Measurements from ENCODE around the gene PIR. TPM values are rescaled to one million over a fixed set of nuclear protein-coding genes. Genes with fewer than 3 reads are reported as not detected.

The PIR gene
- total and polyA plus RNA-seq, 3 experiments from 2014 or later: 0.22 to 2.6 (median 1.9) TPM

- no peaks in the 10 kb centered on the region for H3K4me1 Mint-ChIP-seq
- no peaks in the 10 kb centered on the region for H3K36me3 Mint-ChIP-seq
- Histone ChIP-seq H3K4me3 (ENCODE audit: low read length) (no peak overlapping the region), H3K27ac (ENCODE audit: low read depth, low read length) (no peak overlapping the region), H3K9me3 (ENCODE audit: low read length) (no peaks in the 10 kb centered on the region), H3K36me3 (ENCODE audit: insufficient read depth, low read length) (no peaks in the 10 kb centered on the region), H3K4me1 (ENCODE audit: insufficient read depth, low read length) (no peaks in the 10 kb centered on the region), H3K27me3 (ENCODE audit: insufficient read depth, low read length, poor library complexity, severe bottlenecking) (no peaks in the 10 kb centered on the region)
- ChIA-PET POLR2A (no interaction called here), CTCF (no interaction called here)
- H3K27me3 Mint-ChIP-seq: peaks cover 3 to 12% of the 10 kb centered on the region in 2 donors
- H3K27ac Mint-ChIP-seq: no peak overlapping the region
- DNase-seq: no peak
- no peaks in the 10 kb centered on the region for H3K9me3 Mint-ChIP-seq
- no peak overlapping the region for H3K4me3 Mint-ChIP-seq
These were observed 21.1 kb upstream of the PIR start for GRCh38 chrX:15514279-15514678.

- Mint-ChIP-seq H3K27me3 (peaks cover 3 to 12% of the 10 kb centered on the region in 2 donors), H3K27ac (no peak overlapping the region), H3K4me1 (no peaks in the 10 kb centered on the region), H3K9me3 (no peaks in the 10 kb centered on the region), H3K4me3 (no peak overlapping the region), H3K36me3 (no peaks in the 10 kb centered on the region)
- H3K4me3 ChIP-seq (ENCODE audit: low read length): no peak overlapping the region
- ChIA-PET POLR2A (no interaction called here), CTCF (no interaction called here)
- no peak overlapping the region for H3K27ac ChIP-seq (ENCODE audit: low read depth, low read length)
- no peaks in the 10 kb centered on the region for H3K27me3 ChIP-seq (ENCODE audit: insufficient read depth, low read length, poor library complexity, severe bottlenecking)
- DNase-seq: no peak
- no peaks in the 10 kb centered on the region for H3K4me1 ChIP-seq (ENCODE audit: insufficient read depth, low read length)
- H3K9me3 ChIP-seq (ENCODE audit: low read length): no peaks in the 10 kb centered on the region
- no peaks in the 10 kb centered on the region for H3K36me3 ChIP-seq (ENCODE audit: insufficient read depth, low read length)
These were observed 19.4 kb upstream of the PIR start for GRCh38 chrX:15512401-15512965.

- Histone ChIP-seq H3K4me1 (ENCODE audit: insufficient read depth, low read length) (no peaks in the 10 kb centered on the region), H3K27me3 (ENCODE audit: insufficient read depth, low read length, poor library complexity, severe bottlenecking) (no peaks in the 10 kb centered on the region), H3K9me3 (ENCODE audit: low read length) (no peaks in the 10 kb centered on the region), H3K27ac (ENCODE audit: low read depth, low read length) (no peak overlapping the region), H3K36me3 (ENCODE audit: insufficient read depth, low read length) (no peaks in the 10 kb centered on the region), H3K4me3 (ENCODE audit: low read length) (no peak overlapping the region)
- no peak for DNase-seq
- Mint-ChIP-seq H3K4me3 (no peak overlapping the region), H3K27ac (peak overlapping the region in 1 of 8 donors; percentile 11), H3K9me3 (no peaks in the 10 kb centered on the region), H3K36me3 (no peaks in the 10 kb centered on the region), H3K4me1 (no peaks in the 10 kb centered on the region), H3K27me3 (peaks cover 3 to 16% of the 10 kb centered on the region in 2 donors)
- ChIA-PET POLR2A (no interaction called here), CTCF (no interaction called here)
These were observed 18.4 kb upstream of the PIR start for GRCh38 chrX:15511563-15511962.

- Mint-ChIP-seq H3K4me1 (no peaks in the 10 kb centered on the region), H3K36me3 (no peaks in the 10 kb centered on the region), H3K9me3 (no peaks in the 10 kb centered on the region), H3K4me3 (no peak overlapping the region), H3K27me3 (peaks cover 9 to 20% of the 10 kb centered on the region in 2 donors), H3K27ac (no peak overlapping the region)
- CTCF ChIA-PET: no interaction called here
- H3K4me1 ChIP-seq (ENCODE audit: insufficient read depth, low read length): no peaks in the 10 kb centered on the region
- no peaks in the 10 kb centered on the region for H3K27me3 ChIP-seq (ENCODE audit: insufficient read depth, low read length, poor library complexity, severe bottlenecking)
- POLR2A ChIA-PET: no interaction called here
- H3K27ac ChIP-seq (ENCODE audit: low read depth, low read length): no peak overlapping the region
- H3K9me3 ChIP-seq (ENCODE audit: low read length): no peaks in the 10 kb centered on the region
- no peak for DNase-seq
- no peaks in the 10 kb centered on the region for H3K36me3 ChIP-seq (ENCODE audit: insufficient read depth, low read length)
- H3K4me3 ChIP-seq (ENCODE audit: low read length): no peak overlapping the region
These were observed 16.7 kb upstream of the PIR start for GRCh38 chrX:15509845-15510244.

- Mint-ChIP-seq H3K27ac (no peak overlapping the region), H3K27me3 (peaks cover 21 to 23% of the 10 kb centered on the region in 2 donors), H3K36me3 (no peaks in the 10 kb centered on the region), H3K9me3 (no peaks in the 10 kb centered on the region), H3K4me1 (no peaks in the 10 kb centered on the region), H3K4me3 (no peak overlapping the region)
- Histone ChIP-seq H3K4me3 (ENCODE audit: low read length) (no peak overlapping the region), H3K9me3 (ENCODE audit: low read length) (no peaks in the 10 kb centered on the region), H3K27ac (ENCODE audit: low read depth, low read length) (no peak overlapping the region), H3K27me3 (ENCODE audit: insufficient read depth, low read length, poor library complexity, severe bottlenecking) (no peaks in the 10 kb centered on the region), H3K36me3 (ENCODE audit: insufficient read depth, low read length) (no peaks in the 10 kb centered on the region), H3K4me1 (ENCODE audit: insufficient read depth, low read length) (no peaks in the 10 kb centered on the region)
- ChIA-PET CTCF (no interaction called here), POLR2A (no interaction called here)
- DNase-seq: no peak
These were observed 13.9 kb upstream of the PIR start for GRCh38 chrX:15507005-15507404.

- H3K27ac Mint-ChIP-seq: no peak overlapping the region
- no peak overlapping the region for H3K4me3 Mint-ChIP-seq
- Histone ChIP-seq H3K4me3 (ENCODE audit: low read length) (no peak overlapping the region), H3K4me1 (ENCODE audit: insufficient read depth, low read length) (no peaks in the 10 kb centered on the region), H3K36me3 (ENCODE audit: insufficient read depth, low read length) (no peaks in the 10 kb centered on the region), H3K9me3 (ENCODE audit: low read length) (no peaks in the 10 kb centered on the region), H3K27ac (ENCODE audit: low read depth, low read length) (peak overlapping the region; percentile 4), H3K27me3 (ENCODE audit: insufficient read depth, low read length, poor library complexity, severe bottlenecking) (no peaks in the 10 kb centered on the region)
- peaks cover 20 to 30% of the 10 kb centered on the region in 2 donors for H3K27me3 Mint-ChIP-seq
- no peaks in the 10 kb centered on the region for H3K9me3 Mint-ChIP-seq
- ChIA-PET CTCF (no interaction called here), POLR2A (no interaction called here)
- DNase-seq: no peak
- no peaks in the 10 kb centered on the region for H3K36me3 Mint-ChIP-seq
- no peaks in the 10 kb centered on the region for H3K4me1 Mint-ChIP-seq
These were observed 12.0 kb upstream of the PIR start for GRCh38 chrX:15505101-15505500.

- no peaks in the 10 kb centered on the region for H3K36me3 Mint-ChIP-seq
- H3K9me3 Mint-ChIP-seq: peaks cover 0 to 2% (median 0%) of the 10 kb centered on the region in 5 donors
- DNase-seq: no peak
- Histone ChIP-seq H3K36me3 (ENCODE audit: insufficient read depth, low read length) (no peaks in the 10 kb centered on the region), H3K9me3 (ENCODE audit: low read length) (no peaks in the 10 kb centered on the region), H3K4me3 (ENCODE audit: low read length) (no peak overlapping the region), H3K27me3 (ENCODE audit: insufficient read depth, low read length, poor library complexity, severe bottlenecking) (no peaks in the 10 kb centered on the region), H3K27ac (ENCODE audit: low read depth, low read length) (peak overlapping the region; percentile 4), H3K4me1 (ENCODE audit: insufficient read depth, low read length) (no peaks in the 10 kb centered on the region)
- peaks cover 20 to 30% of the 10 kb centered on the region in 2 donors for H3K27me3 Mint-ChIP-seq
- CTCF ChIA-PET: no interaction called here
- no peak overlapping the region for H3K27ac Mint-ChIP-seq
- no peak overlapping the region for H3K4me3 Mint-ChIP-seq
- no peaks in the 10 kb centered on the region for H3K4me1 Mint-ChIP-seq
- POLR2A ChIA-PET: no interaction called here
These were observed 11.5 kb upstream of the PIR start for GRCh38 chrX:15504661-15505060.

- no peaks in the 10 kb centered on the region for H3K27me3 ChIP-seq (ENCODE audit: insufficient read depth, low read length, poor library complexity, severe bottlenecking)
- Mint-ChIP-seq H3K9me3 (peaks cover 0 to 2% (median 0%) of the 10 kb centered on the region in 5 donors), H3K36me3 (no peaks in the 10 kb centered on the region), H3K4me3 (no peak overlapping the region), H3K27me3 (peaks cover 13 to 30% of the 10 kb centered on the region in 2 donors), H3K4me1 (peaks cover 0 to 4% (median 2%) of the 10 kb centered on the region in 3 donors), H3K27ac (no peak overlapping the region)
- no peaks in the 10 kb centered on the region for H3K9me3 ChIP-seq (ENCODE audit: low read length)
- no peak overlapping the region for H3K27ac ChIP-seq (ENCODE audit: low read depth, low read length)
- no peak for DNase-seq
- no peak overlapping the region for H3K4me3 ChIP-seq (ENCODE audit: low read length)
- no peaks in the 10 kb centered on the region for H3K4me1 ChIP-seq (ENCODE audit: insufficient read depth, low read length)
- POLR2A ChIA-PET: no interaction called here
- H3K36me3 ChIP-seq (ENCODE audit: insufficient read depth, low read length): no peaks in the 10 kb centered on the region
- CTCF ChIA-PET: no interaction called here
These were observed 8.4 kb upstream of the PIR start for GRCh38 chrX:15501506-15501905.

- Mint-ChIP-seq H3K4me1 (peaks cover 0 to 4% (median 2%) of the 10 kb centered on the region in 3 donors), H3K36me3 (no peaks in the 10 kb centered on the region), H3K9me3 (peaks cover 0 to 2% (median 0%) of the 10 kb centered on the region in 5 donors), H3K27ac (no peak within 1 kb of the TSS), H3K4me3 (no peak within 1 kb of the TSS), H3K27me3 (peaks cover 10 to 27% of the 10 kb centered on the region in 2 donors)
- DNase-seq: no peak
- no peaks in the 10 kb centered on the region for H3K27me3 ChIP-seq (ENCODE audit: insufficient read depth, low read length, poor library complexity, severe bottlenecking)
- no peaks in the 10 kb centered on the region for H3K9me3 ChIP-seq (ENCODE audit: low read length)
- H3K4me1 ChIP-seq (ENCODE audit: insufficient read depth, low read length): no peaks in the 10 kb centered on the region
- H3K27ac ChIP-seq (ENCODE audit: low read depth, low read length): no peak within 1 kb of the TSS
- ChIA-PET CTCF (no interaction called here), POLR2A (no interaction called here)
- no peaks in the 10 kb centered on the region for H3K36me3 ChIP-seq (ENCODE audit: insufficient read depth, low read length)
- H3K4me3 ChIP-seq (ENCODE audit: low read length): no peak within 1 kb of the TSS
These were observed 7.4 kb upstream of the PIR start, which contains the start of gene BMX for GRCh38 chrX:15500497-15500966. TSS of gene BMX (plus strand) at chrX:15500807. CDS start at chrX:15508354, 7,547 bp downstream.

Data from CD8-positive, alpha-beta memory T cell (primary cell).